GM18868 (cell line): ENCODE data around the gene PPIA.
"Not testable (repeated sequence)": the region's sequence is repeated elsewhere in the genome, so short reads cannot be mapped to it uniquely, and the experiment has no call there.

Source experiments
- ATAC-seq: cut with Tn5 transposase; IDR thresholded peaks from one replicate; pipeline ENCODE4 v1.9.1; 2021; ENCODE audit warnings: mild to moderate bottlenecking, moderate library complexity; ENCODE audit not compliant: unreplicated experiment

The PPIA gene

GRCh38 chr7:44784364-44784763 lies 12.1 kb upstream of the PPIA start:
- ATAC-seq, result no peak

GRCh38 chr7:44785218-44785617 lies 11.3 kb upstream of the PPIA start:
- ATAC-seq, result not testable (repeated sequence)

GRCh38 chr7:44787041-44787440 lies 9.4 kb upstream of the PPIA start:
- no peak for ATAC-seq

- ATAC-seq, result no peak
These were observed 8.7 kb upstream of the PPIA start for GRCh38 chr7:44787762-44788161.

GRCh38 chr7:44789990-44790389 lies 6.5 kb upstream of the PPIA start:
- no peak for ATAC-seq

GRCh38 chr7:44791278-44792219 lies 4.9 kb upstream of the PPIA start:
- no peak for ATAC-seq

- ATAC-seq, result no peak
These were observed 2.6 kb upstream of the PPIA start for GRCh38 chr7:44793919-44794318.

- ATAC-seq, result no peak
These were observed 2.1 kb upstream of the PPIA start for GRCh38 chr7:44794331-44794730.

GRCh38 chr7:44796034-44796503 lies 412 bp upstream of the PPIA start:
- peak; percentile 10 for ATAC-seq

- peak; percentile 59 for ATAC-seq
These were observed 1.1 kb downstream of the PPIA start for GRCh38 chr7:44797329-44798258.

- no peak for ATAC-seq
These were observed 2.3 kb downstream of the PPIA start for GRCh38 chr7:44798649-44799305.

GRCh38 chr7:44799939-44800338 lies 3.5 kb downstream of the PPIA start:
- no peak for ATAC-seq

GRCh38 chr7:44801890-44802289 lies 5.4 kb downstream of the PPIA start:
- no peak for ATAC-seq

- ATAC-seq, result no peak
These were observed 6.0 kb downstream of the PPIA start for GRCh38 chr7:44802418-44803025.

GRCh38 chr7:44803828-44804519 lies 7.5 kb downstream of the PPIA start:
- not testable (repeated sequence) for ATAC-seq

GRCh38 chr7:44805950-44806349 lies 9.5 kb downstream of the PPIA start:
- ATAC-seq, result no peak

GRCh38 chr7:44808914-44809393 lies 12.5 kb downstream of the PPIA start:
- ATAC-seq, result no peak

- no peak for ATAC-seq
These were observed 14.6 kb downstream of the PPIA start for GRCh38 chr7:44811093-44811492.

GRCh38 chr7:44811571-44811970 lies 15.1 kb downstream of the PPIA start:
- ATAC-seq, result no peak

- ATAC-seq, result no peak
These were observed 18.4 kb downstream of the PPIA start for GRCh38 chr7:44814919-44815318.
